NCI-H774 (cell line): Measurements from ENCODE around the gene SLC23A2.

Source experiments
- DNase-seq: peaks from one replicate; lab custom pipeline; 2025; lab: John Stamatoyannopoulos, UW

SLC23A2 gene

DNA sequence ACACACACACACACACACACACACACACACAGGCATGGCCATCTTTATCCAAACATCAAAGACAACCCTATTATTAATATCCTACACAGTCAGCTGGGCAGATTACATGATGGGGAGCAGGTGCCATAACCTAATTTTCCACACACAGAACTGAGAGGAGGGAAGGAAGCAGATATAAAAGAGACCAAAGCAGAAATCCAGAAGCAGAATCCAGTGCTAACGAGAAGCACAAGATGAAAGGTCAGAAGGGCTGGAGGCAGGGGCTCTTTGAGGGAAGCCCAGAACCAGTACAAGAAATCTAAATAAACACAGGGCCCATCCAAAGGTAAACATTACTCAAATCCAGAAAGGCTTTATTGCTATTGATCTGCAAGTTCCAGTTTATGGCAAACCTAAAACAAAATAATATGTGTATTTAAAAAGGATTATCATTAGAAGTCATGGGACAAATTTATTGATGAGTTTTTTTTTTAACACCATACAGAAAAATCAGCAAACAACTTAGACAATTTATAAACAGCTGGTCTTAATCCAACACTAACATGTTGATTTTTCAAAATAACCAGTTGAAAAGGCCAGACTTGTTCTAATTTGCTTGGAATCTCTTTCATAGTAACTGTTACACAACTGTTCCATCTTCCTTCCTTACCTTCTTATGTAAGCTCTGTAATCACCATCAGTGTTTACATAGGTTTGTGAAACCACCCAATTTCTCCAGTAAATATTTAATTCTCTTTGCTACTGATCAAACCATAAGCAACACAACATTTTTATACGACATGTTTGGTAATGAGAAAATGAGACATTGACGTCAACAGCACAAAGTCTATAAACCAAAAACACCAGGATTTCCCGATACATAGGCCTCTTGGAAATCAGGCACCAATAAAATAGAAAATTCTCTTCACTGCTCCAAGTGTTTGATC is 34.2 kb downstream of the SLC23A2 start:
- DNase-seq = no peak

DNA sequence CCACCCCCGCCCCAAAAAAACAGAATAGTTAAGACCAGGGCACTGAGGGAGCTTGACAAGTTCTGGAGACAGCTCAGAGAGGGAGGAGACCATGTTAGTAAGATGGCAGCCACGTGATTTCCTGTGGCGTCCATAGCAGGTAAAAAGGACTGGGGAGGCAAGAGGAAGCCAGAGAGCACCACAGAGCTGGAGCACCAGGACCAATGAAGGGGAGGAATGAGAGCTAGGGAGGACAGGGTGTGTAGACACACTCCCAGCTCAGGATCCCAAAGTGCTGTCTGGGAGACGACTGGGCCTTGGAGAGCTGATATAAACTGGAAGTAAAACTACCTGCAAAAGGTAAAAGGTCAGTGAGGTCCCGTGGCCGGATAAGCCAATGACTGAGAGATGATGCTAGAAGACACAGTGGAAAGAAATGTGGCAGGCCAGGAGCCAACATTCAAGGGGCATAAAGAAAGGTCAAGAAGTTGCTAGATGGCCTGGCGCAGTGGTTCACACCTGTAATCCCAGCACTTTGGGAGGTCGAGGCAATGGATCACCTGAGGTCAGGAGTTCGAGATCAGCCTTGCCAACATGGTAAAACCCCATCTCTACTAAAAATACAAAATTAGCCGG is 39.0 kb downstream of the SLC23A2 start:
- DNase-seq = no peak

DNA sequence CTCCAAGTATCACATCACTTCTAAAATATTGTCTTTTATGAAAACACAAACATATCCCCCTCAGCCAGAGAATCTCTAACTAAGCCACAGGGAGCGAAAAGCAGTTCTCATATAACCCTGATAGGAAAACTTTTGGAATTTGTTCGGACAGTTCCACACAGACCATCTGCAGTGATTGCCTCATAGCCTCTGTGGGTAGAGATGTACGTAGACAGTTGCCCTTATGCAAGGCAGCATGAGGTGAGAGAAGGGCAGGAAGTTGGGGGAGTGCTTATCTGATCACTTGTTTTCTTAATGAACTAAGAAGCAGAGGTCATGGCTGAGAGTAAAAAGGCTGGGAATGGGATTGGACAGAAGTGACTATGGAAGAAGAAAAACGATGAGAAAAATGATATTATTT is 39.6 kb downstream of the SLC23A2 start:
- DNase-seq = no peak

DNA sequence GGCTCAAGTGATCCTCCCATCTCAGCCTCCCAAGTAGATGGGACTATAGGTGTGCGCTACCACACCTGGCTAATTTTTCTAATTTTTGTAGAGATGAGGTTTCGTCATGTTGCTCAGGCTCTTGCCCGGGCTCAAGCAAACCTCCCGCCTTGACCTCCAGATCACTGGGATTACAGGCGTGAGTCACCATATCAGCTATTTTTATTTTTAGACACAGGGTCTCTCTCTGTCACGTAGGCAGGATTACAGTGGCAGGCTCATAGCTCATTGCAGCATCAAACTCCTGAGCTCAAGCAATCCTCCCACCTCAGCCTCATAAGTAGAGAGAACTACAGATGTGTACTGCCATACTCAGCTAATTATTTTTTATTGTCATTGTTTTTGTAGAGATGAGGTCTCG is 41.7 kb downstream of the SLC23A2 start:
- DNase-seq = no peak

DNA sequence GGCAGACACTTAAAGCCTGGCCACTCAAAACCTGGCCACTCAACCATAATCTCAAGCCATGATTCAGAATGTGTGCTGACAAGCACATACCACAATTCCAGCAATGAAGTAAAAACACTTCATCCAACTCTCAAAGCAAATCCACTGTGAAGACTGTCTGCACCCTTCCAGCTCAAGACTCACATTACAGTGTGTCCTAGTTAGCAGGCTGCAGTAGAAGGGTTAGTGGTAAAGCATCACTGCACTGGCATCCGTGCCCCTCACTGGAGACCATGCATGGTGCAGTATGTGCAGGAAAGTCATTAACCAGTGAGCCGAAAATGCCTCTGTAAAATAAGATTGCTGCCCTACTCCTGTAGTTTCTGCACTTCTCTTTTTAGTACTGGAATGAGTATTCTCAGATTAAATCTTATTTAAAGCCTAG is 43.4 kb downstream of the SLC23A2 start:
- DNase-seq = no peak

DNA sequence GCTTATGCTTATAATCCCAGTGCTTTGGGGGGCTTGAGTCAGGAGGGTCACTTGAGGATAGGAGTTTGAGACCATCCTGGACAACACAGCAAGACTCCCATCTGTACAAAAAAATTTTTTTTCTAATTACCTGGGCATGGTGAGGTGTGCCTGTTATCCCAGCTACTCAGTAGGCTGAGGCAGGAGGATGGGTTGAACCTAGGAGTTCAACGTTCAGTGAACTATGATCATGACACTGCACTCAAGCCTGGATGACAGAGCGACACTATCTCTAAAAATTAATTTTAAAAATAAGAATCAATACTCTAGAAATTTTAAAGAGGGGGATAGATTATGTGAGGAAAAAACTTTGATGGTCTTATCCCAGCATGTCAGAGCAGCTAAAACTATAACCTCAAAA is 44.1 kb downstream of the SLC23A2 start:
- DNase-seq = no peak

DNA sequence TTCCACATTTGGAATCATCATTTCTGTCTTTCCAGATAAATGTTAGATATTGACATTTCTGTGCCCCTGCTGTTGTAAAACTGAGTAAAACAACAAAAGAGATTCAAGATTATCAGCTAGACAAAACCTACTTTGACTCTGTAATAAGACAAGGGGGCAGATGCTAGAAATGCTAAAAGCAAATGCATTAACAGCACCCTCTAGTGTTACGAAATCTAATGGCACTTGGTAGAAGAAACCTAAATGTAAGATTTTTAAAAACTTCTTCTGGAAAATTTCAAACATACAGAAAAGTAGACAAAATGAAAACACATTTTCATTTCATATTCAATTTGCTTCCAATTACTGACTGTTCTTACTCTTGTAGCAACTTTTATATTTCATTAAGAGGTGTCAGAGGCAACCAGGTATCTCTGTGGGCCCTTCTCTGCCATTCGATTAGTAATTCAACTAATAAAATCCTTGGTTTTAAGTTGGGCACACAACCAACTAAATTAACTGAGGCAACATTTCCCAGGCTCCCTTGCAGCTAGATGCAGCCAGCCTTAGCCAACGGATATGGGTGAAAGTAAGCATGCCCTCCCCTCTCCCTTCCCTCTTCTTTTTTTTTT is 45.0 kb downstream of the SLC23A2 start:
- DNase-seq = peak; percentile 27

DNA sequence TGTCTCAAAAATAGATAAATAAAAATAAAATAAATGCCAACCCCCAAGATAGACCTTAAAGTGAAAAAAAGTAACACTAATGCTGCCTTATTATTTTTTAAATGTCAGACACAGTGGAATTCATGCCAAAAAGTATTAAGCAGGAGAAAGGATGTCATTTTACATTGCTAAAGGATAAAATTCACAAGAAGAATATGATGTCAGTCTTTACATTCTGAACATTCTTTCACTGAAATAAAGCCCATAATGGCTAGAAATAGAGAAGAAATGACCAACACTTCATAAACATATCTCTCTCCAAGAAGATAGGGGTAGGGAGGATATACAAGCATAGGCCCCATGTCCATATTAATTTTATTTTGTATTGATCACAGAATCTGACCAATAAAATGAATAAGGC is 47.4 kb downstream of the SLC23A2 start:
- DNase-seq = no peak

DNA sequence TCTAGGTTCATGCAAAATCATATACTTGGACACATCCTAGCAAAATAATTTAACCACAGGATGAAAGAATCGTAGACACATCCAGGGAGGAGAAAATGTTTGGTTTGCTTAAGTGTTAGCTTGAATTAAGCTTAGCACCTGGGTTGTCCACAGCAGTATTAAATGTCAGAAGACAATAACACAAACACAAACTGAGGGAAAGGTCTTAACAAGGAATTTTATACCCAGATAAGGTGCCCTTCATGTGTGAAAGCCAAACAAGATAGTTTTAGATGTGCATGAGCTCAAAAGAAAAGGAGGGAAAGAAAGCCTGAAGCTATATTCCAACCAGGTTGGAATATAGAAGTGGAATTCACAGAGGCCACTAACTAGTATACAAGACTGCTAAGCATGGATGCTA is 49.1 kb downstream of the SLC23A2 start:
- no peak for DNase-seq

DNA sequence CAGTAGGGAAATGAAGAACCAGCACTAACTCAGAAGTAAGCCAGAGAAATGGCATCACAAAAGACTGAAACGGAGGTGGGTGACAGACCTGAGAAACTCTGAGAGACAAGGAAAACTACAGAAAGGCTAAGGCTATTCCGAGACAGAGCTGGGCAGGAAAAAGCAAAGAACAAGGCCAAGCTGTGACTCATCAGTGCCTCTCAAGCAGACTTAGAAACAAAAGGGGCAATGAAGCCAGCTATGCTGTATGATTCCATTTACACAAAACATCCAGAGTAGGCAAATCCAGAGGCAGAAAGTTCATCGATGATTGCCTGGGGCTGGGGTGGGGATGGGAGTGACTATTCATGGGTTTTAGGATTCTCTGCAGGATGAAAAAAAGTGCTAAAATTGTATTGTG is 50.0 kb downstream of the SLC23A2 start:
- DNase-seq = no peak

DNA sequence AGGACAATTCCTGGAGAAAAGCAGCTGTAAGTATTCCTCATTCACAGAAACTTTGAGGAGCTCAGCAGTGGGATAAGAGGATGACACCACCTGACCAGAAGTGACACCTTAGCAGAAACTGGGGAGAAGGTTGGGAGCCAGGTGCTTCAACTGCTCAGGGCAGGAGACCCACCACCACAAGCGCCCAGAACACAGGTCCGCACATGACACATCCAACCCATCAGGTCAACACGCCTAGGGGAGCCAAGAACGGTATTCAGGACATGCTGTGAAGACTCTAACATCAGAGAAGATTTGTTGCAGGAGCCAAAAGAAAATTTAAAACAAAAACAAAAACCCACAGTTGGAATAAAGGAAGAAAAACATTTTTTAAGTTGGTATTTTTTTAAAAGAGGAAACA is 50.5 kb downstream of the SLC23A2 start:
- no peak for DNase-seq

DNA sequence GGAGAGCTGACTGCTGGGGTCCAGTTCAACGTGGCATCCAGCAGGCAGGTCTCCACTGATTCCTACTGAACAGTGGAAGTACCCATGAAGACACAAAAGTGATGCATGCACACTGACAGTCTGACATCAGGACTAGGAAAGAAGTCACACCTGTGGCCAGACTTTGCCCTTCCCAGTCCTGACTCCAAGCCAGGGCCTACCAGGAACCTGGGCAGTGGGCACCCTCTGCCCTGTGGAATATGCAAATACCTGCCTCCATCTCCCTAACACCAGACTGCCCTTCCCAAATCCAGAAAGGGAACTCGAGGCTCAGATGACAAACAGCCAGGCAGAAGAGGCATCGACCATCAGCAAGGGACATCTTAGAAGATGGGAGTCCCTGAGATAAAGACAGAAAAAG is 50.9 kb downstream of the SLC23A2 start:
- DNase-seq = no peak

DNA sequence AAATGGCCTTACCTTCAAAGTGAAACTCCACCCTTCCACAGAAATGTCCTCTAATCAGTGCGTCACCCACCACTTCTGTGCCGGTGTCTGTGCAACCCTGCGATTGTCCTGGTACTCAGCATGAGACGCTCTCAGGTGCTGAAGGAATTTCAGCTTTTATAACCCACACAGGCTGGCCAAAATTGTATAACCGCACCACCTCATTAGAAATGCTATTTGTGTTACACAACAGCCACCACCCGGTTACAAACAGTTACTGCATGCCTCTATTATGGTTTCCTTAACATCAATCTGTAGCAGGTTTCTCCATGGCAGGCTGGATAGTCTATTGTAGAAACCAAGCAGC is 51.5 kb downstream of the SLC23A2 start:
- no peak for DNase-seq

DNA sequence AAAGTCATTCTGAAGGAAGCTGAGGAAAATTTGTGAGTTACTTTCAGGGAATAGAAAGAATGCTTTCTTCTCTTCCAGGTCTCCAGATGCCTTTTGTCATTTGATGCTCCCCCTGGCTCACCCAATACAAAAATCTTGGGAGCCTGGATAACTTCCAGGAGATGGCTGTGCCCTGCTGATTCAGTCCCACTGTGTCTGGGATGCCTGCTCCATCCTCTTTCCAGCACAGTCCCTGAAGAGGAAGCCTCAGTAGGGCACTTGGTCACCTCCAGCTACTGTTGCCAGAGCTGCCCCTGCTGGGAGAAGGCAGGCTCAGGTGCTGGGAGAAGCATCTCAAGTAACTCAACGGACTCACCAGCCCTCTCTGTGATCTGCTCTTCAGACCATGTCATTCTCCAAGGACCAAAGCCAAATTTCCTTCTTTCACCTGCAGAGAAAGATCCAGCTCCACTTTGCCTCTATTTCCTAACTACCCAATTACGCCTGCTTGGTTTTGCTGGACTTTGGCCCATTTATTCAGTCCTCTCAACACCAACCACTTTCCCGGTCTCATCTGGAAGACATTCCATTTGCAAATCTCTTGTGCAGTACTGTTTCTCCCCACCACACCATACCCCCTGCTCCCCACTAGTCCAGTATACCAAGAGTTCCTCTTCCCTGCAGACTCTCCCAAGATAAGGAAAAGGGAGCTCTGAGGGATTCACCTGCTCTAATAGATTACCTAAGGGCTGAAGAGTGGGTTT is 53.3 kb downstream of the SLC23A2 start:
- DNase-seq = no peak

DNA sequence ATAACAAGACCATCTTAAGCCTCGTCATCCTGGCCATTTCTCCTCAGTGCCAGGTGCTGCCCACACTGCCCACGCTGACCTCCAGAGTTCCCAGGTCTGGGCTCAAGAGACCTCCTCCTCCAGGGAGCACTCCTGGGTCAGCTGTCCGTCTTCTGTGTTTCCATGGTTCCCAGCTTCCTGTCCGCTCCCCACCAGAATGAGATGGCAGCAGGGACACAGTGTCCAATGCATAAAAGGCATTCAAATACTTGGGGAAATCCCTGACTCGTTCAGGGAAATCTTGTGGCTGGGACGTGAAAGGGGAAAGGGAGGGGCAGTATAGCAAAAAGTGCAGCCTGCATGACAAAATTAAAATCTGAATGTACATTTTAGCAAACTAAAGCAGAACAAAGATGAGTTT is 54.3 kb downstream of the SLC23A2 start:
- DNase-seq = no peak

DNA sequence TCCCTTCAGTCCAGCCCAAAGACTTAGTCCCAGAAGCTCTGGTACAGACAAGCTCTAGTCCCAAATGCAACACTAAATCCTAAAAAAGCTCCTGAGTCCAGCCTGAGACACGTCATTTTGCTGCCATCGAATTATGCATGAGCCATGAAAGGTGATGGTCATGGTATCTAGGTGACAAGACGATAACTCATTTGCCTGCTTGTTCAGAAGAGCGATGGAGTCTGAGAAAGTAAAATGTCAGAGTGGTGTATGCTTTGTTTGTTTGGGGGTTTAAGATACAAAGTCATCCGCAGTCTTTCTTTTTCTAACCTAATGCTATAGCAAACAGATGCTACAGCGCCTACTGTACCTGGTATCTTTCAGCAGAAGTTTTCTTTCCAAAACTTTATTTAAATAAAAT is 54.7 kb downstream of the SLC23A2 start:
- DNase-seq = no peak

DNA sequence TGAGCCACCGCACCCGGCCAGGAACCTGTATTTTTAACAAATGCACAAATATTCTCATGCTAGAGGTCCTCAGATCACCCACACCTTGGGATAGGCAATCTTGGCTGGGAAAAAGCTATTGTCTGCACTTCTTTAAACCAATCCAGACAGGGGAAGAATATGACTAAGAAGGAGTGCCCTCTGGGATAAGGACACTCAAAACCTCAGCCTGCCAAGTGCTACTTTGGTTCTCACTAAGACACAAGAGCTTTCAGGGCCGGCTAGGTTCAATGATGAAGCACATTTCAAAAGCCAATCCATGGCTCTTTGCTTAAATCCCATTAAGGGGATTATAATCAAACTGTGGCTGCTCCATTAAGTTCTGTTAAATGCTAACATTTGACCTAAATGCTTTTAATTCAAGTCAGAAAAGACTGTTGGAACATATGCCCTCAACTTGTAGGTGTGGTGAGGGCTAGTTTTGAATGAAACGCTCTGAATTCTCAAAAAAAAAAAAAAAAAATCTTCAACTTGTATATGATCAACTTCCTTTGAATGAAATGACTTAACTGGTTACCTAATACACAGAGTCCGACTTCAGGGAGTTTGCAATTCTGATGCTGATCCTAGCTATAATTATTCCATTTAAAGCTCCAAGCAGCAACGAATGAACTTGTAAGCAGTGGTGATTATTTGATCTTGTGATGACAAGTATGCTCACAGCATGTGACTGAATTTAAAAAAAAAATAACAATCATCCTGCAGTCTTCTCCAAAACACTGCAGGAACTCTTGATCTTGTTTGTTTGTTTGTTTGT is 56.6 kb downstream of the SLC23A2 start:
- no peak for DNase-seq

DNA sequence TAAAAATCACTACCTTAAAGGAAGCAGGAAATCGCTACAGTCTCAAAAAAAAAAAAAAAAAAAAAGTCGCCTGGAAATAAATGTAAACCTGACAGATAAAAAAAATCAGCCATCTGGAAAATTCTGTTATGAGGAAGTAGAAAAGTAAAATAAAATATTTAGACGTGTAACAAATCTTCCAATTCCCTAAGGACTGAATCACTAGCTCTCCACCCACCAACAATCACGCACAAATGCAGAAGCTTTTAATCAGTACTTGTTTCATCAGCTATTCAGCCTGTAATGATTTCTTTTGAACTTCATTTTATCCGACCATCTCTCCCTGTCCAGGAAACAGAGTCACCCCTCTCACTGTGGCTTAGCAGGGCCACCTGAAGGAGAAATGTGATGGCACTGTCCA is 59.0 kb downstream of the SLC23A2 start:
- DNase-seq = no peak

DNA sequence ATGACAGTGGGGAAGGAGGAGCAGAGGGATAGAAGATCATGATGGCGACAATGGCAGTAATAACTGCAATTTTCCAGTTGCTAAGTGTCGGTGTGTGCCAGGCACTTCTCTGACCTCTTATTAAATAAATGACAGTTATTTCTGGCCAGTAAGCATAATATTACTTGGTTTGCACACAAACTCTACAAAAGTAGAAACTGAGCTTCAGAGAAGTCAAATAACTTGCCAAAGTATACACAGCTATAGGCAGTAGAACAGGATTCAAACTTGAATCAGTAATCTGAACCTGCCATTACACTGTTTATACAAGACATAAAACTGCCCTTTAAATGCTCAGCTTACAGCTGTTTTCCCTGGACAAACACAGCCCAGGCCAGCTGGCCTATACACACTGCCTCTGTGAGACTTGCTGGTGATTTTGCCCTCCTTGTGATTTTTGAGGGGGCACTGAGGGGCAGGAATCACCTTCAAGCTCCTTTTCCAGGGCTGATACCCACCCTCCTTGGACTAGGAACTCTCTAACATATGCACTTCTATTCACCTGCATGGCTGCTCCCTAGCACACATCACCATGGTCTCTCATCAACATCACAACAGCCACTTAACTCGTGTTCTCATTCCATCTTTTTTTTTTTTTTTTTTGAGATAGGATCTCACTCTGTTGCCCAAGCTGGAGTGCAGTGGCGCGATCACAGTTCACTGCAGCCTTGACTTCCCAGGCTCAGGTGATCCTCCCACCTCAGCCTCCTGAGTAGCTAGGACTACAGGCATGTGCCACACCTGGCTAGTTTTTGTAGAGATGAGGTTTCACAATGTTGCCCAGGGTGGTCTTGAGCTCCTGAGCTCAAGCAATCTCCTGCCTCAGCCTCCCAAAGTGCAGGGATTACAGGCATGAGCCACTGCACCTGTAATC is 63.6 kb downstream of the SLC23A2 start:
- peak; percentile 66 for DNase-seq

DNA sequence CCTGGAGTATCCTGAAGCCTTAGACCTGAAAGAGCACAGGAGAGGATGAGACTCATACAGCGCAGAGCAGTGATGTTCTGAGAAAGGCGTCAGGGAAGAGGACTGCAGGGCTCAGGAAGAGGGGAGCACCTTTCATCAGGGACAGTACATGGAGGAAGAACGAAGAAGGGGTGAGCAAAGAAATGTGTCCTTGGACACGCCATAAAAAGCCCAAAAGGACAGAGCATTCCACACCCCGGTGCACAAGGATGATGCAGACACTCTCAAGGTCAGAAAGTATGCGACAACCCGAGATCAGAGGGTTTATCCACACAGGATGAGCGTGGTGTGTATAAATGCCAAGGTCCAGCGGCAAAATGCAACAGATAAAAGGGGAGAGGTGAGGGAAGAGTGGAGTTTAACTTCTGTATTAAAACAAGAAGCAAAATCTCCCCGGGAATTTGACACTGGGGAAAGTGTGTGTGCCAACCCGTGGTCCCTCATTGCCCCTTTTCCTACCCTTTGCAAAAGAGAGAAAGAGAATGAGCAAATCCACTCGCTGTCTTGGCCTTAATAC is 64.4 kb downstream of the SLC23A2 start:
- no peak for DNase-seq
